ENCODE data around the gene KIAA0319L.

GRCh38 chr1:35539824-35540261, 17.4 kb downstream of the KIAA0319L start:
- no peak for TF ChIP-seq POLR2A (IDR thresholded peaks at IDR 0.05)
- TF ChIP-seq, protein P1, sequence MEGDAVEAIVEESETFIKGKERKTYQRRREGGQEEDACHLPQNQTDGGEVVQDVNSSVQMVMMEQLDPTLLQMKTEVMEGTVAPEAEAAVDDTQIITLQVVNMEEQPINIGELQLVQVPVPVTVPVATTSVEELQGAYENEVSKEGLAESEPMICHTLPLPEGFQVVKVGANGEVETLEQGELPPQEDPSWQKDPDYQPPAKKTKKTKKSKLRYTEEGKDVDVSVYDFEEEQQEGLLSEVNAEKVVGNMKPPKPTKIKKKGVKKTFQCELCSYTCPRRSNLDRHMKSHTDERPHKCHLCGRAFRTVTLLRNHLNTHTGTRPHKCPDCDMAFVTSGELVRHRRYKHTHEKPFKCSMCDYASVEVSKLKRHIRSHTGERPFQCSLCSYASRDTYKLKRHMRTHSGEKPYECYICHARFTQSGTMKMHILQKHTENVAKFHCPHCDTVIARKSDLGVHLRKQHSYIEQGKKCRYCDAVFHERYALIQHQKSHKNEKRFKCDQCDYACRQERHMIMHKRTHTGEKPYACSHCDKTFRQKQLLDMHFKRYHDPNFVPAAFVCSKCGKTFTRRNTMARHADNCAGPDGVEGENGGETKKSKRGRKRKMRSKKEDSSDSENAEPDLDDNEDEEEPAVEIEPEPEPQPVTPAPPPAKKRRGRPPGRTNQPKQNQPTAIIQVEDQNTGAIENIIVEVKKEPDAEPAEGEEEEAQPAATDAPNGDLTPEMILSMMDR (IDR thresholded peaks at IDR 0.05) = no peak
